Right lobe of liver (tissue), 4 donors: ENCODE data around the gene SIRPA.

Source experiments
- POLR2A ChIP-seq: fragments of 450-650 bp; IDR thresholded peaks from one replicate; pipeline ENCODE4 v1.6.1; 2017; ENCODE audit warnings: antibody characterized with exemption, mild to moderate bottlenecking
- TF ChIP-seq, protein P1 (sequence below), 4 donors: fragments of 200-600 bp in 3 of 4; fragments of 450-650 bp in 1 of 4; IDR thresholded peaks; one replicate each; pipeline versions ENCODE4 v1.5.1 to v1.8.0; 2016 to 2022; ENCODE audit warnings: antibody characterized with exemption in 4 of 4, mild to moderate bottlenecking in 2 of 4
- donor health status: DM: no; HTN: no; CAD: no.
- donor health status: DM: no; HTN: no; CAD: no.
- donor health status: DM: no; HTN: yes; CAD: no.

DNA sequence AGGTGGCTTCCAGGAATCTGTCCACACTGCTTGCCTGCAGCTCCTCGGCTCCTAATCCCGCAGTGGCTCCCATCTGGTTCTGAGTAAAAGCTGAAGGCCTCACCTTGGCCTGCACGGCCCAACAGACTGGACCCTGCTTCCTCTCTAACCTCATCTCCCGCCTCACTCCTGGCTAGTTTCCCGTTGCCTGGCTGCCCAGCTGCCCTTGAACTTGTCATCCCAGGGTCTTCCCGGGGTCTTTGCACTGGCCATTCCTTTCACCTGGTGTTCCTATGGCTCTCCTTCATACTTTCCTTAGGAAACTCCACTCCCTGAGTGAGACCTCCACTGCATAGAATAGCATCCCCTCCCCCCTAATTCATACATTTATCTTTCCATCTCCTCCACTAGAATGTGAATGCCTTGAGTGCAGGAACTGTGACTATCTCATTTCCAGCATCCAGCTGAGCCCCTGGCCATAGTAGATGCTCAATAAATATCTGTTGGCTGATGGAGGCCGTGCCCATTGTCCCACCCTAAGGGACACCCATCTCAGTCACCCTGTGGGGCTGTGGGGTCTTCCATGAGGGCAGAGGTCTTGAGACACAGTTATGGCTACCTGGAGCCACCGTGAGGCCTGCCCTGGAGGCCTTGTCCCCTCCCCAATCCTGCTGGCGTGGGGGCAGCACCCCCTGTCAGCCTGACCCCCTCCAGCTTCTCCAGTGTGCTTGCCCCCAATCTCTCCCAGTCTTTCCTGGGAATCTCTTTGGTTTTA is 9.1 kb upstream of the SIRPA start:
- no peak for TF ChIP-seq POLR2A
- TF ChIP-seq, protein P1, sequence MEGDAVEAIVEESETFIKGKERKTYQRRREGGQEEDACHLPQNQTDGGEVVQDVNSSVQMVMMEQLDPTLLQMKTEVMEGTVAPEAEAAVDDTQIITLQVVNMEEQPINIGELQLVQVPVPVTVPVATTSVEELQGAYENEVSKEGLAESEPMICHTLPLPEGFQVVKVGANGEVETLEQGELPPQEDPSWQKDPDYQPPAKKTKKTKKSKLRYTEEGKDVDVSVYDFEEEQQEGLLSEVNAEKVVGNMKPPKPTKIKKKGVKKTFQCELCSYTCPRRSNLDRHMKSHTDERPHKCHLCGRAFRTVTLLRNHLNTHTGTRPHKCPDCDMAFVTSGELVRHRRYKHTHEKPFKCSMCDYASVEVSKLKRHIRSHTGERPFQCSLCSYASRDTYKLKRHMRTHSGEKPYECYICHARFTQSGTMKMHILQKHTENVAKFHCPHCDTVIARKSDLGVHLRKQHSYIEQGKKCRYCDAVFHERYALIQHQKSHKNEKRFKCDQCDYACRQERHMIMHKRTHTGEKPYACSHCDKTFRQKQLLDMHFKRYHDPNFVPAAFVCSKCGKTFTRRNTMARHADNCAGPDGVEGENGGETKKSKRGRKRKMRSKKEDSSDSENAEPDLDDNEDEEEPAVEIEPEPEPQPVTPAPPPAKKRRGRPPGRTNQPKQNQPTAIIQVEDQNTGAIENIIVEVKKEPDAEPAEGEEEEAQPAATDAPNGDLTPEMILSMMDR (IDR thresholded peaks at IDR 0.05) = no peak
